IMR-90 (cell line): ENCODE results near the gene ZSCAN12. TPM values are rescaled to one million over a fixed set of nuclear protein-coding genes. Genes with fewer than 3 reads are reported as not detected.

ENCODE experiments used
- ATAC-seq: fragments of 200-7000 bp; cut with Tn5 transposase; 2 replicates; pipeline ENCODE4 v1.9.1; 2020; ENCODE audit warnings: low read depth, mild to moderate bottlenecking, moderate library complexity
- BruUV-seq: library from RNA; stranded (reverse); fragments of 400-500 nt; replicated peaks from 2 replicates; lab custom pipeline; 2021; lab: Mats Ljungman, UMichigan
- CTCF ChIA-PET: fragments of 300-600 bp; formaldehyde crosslinking; extraction: SDS; loops from one replicate; lab custom pipeline; 2021; ENCODE audit warnings: antibody characterized with exemption; lab: Yijun Ruan, JAX
- POLR2A ChIA-PET: fragments of 300-600 bp; sonication (Branson Sonifier 250); formaldehyde crosslinking; loops from one replicate; lab custom pipeline; 2022; ENCODE audit warnings: antibody characterized with exemption; ENCODE audit not compliant: unreplicated experiment; lab: Charles Lee
- DNase-seq: peaks from one replicate; pipeline ENCODE4 v3.0.0; 2013
- H2AFZ ChIP-seq: replicated peaks from 2 replicates; pipeline ENCODE3; 2013; ENCODE audit warnings: low read length, mild to moderate bottlenecking; ENCODE audit not compliant: poor library complexity
- H2AK5ac ChIP-seq: 2 replicates; pipeline ENCODE4 v1.6.1; 2013; ENCODE audit warnings: low read depth, low read length, inconsistent platforms
- H2AK9ac ChIP-seq: replicated peaks from 2 replicates; pipeline ENCODE3; 2013; ENCODE audit warnings: mild to moderate bottlenecking, low read depth, low read length, moderate library complexity; ENCODE audit not compliant: poor library complexity
- H2BK120ac ChIP-seq: 2 replicates; pipeline ENCODE4 v1.6.1; 2013; ENCODE audit warnings: low read depth, low read length, inconsistent platforms
- H2BK15ac ChIP-seq: 3 replicates; pipeline ENCODE4 v1.6.1; 2013; ENCODE audit warnings: low read depth, low read length, inconsistent platforms
- H2BK20ac ChIP-seq: 2 replicates; pipeline ENCODE4 v1.6.1; 2013; ENCODE audit warnings: low read depth, mild to moderate bottlenecking, inconsistent platforms, low read length, moderate library complexity
- H2BK5ac ChIP-seq: 2 replicates; pipeline ENCODE4 v1.6.1; 2013; ENCODE audit warnings: mild to moderate bottlenecking, low read depth, low read length, inconsistent platforms; ENCODE audit not compliant: poor library complexity, severe bottlenecking
- H3K14ac ChIP-seq: replicated peaks from 2 replicates; pipeline ENCODE4 v1.6.1; 2013; ENCODE audit warnings: low read depth, low read length, inconsistent platforms
- H3K18ac ChIP-seq: 2 replicates; pipeline ENCODE4 v1.6.1; 2013; ENCODE audit warnings: low read depth, low read length, control low read depth
- H3K23ac ChIP-seq: 2 replicates; pipeline ENCODE4 v1.6.1; 2013; ENCODE audit warnings: low read depth, low read length, inconsistent platforms
- H3K27ac ChIP-seq: 2 replicates; pipeline ENCODE4 v1.5.1; 2013; ENCODE audit warnings: mild to moderate bottlenecking, control low read depth, low read length; ENCODE audit not compliant: insufficient read depth
- H3K27me3 ChIP-seq: 2 replicates; pipeline ENCODE4 v1.6.1; 2013; ENCODE audit warnings: low read length; ENCODE audit not compliant: control insufficient read depth, insufficient read depth
- H3K36me3 ChIP-seq: 2 replicates; pipeline ENCODE4 v1.6.1; 2013; ENCODE audit warnings: low read length, mixed read lengths; ENCODE audit not compliant: control insufficient read depth, insufficient read depth
- H3K4ac ChIP-seq: 2 replicates; pipeline ENCODE4 v1.6.1; 2013; ENCODE audit warnings: low read depth, low read length, inconsistent platforms
- H3K4me1 ChIP-seq: 2 replicates; pipeline ENCODE4 v1.6.1; 2013; ENCODE audit warnings: low read length, mixed read lengths; ENCODE audit not compliant: control insufficient read depth, insufficient read depth
- H3K4me2 ChIP-seq: 2 replicates; pipeline ENCODE4 v1.6.1; 2013; ENCODE audit warnings: low read depth, mild to moderate bottlenecking, control low read depth, low read length, moderate library complexity
- H3K4me3 ChIP-seq: 2 replicates; pipeline ENCODE4 v1.5.1; 2013; ENCODE audit warnings: low read depth, mild to moderate bottlenecking, control low read depth, low read length, moderate library complexity; ENCODE audit not compliant: insufficient read depth
- H3K56ac ChIP-seq: 2 replicates; pipeline ENCODE4 v1.6.1; 2013; ENCODE audit warnings: low read length, inconsistent platforms; ENCODE audit not compliant: insufficient read depth; ENCODE audit errors: extremely low read depth
- H3K79me1 ChIP-seq, 2 experiments: 2 replicates each; pipeline ENCODE4 v1.6.1; 2013; ENCODE audit warnings: low read length in 2 of 2, inconsistent platforms in 1 of 2, low read depth in 1 of 2
- H3K9ac ChIP-seq: 2 replicates; pipeline ENCODE4 v1.6.1; 2013; ENCODE audit warnings: low read depth, low read length, control low read depth
- H3K9me1 ChIP-seq: 2 replicates; pipeline ENCODE4 v1.6.1; 2013; ENCODE audit warnings: low read length, inconsistent platforms; ENCODE audit not compliant: insufficient read depth
- H3K9me3 ChIP-seq: 2 replicates; pipeline ENCODE4 v1.6.1; 2013; ENCODE audit warnings: low read length; ENCODE audit not compliant: control insufficient read depth, insufficient read depth
- H4K20me1 ChIP-seq: 2 replicates; pipeline ENCODE4 v1.6.1; 2013; ENCODE audit warnings: low read length, inconsistent platforms; ENCODE audit not compliant: insufficient read depth
- H4K5ac ChIP-seq: 2 replicates; pipeline ENCODE4 v1.6.1; 2013; ENCODE audit warnings: mild to moderate bottlenecking, low read depth, low read length, control low read depth
- H4K8ac ChIP-seq, 2 experiments: 2 replicates each; pipeline ENCODE4 v1.6.1; 2013; ENCODE audit warnings: low read depth in 2 of 2, low read length in 2 of 2, control low read depth in 1 of 2, inconsistent platforms in 1 of 2
- H4K91ac ChIP-seq: 2 replicates; pipeline ENCODE4 v1.6.1; 2013; ENCODE audit warnings: low read depth, low read length, inconsistent platforms; ENCODE audit not compliant: insufficient read depth
- BHLHE40 ChIP-seq: fragments of 150-350 bp; IDR thresholded peaks from 2 replicates; pipeline ENCODE4 v1.6.1; 2016; ENCODE audit warnings: mild to moderate bottlenecking, low read depth, low read length
- CEBPB ChIP-seq: IDR thresholded peaks from 2 replicates; pipeline ENCODE4 v1.6.1; 2012; ENCODE audit warnings: low read depth, low read length, improper control_type of control experiment
- CHD1 ChIP-seq: IDR thresholded peaks from 2 replicates; pipeline ENCODE4 v1.6.1; 2012; ENCODE audit warnings: low read depth, low read length, improper control_type of control experiment
- FOS ChIP-seq: fragments of 150-350 bp; IDR thresholded peaks from 2 replicates; pipeline ENCODE4 v1.6.1; 2016; ENCODE audit warnings: low read depth, low read length
- MAFK ChIP-seq: IDR thresholded peaks from 2 replicates; pipeline ENCODE4 v1.6.1; 2012; ENCODE audit warnings: low read depth, low read length, improper control_type of control experiment
- MAZ ChIP-seq: IDR thresholded peaks from 2 replicates; pipeline ENCODE4 v1.6.1; 2012; ENCODE audit warnings: low read depth, mild to moderate bottlenecking, low read length, improper control_type of control experiment, moderate library complexity, borderline replicate concordance
- MXI1 ChIP-seq: IDR thresholded peaks from 2 replicates; pipeline ENCODE4 v1.6.1; 2012; ENCODE audit warnings: low read depth, mild to moderate bottlenecking, low read length, moderate library complexity, borderline replicate concordance
- NFE2L2 ChIP-seq: fragments of 150-350 bp; IDR thresholded peaks from 2 replicates; pipeline ENCODE4 v1.6.1; 2016; ENCODE audit warnings: low read depth, mild to moderate bottlenecking, low read length
- RAD21 ChIP-seq: IDR thresholded peaks from 2 replicates; pipeline ENCODE4 v1.6.1; 2012; ENCODE audit warnings: low read length, improper control_type of control experiment
- RCOR1 ChIP-seq: IDR thresholded peaks from 2 replicates; pipeline ENCODE4 v1.6.1; 2012; ENCODE audit warnings: mild to moderate bottlenecking, low read length, improper control_type of control experiment; ENCODE audit not compliant: insufficient replicate concordance
- RFX5 ChIP-seq: IDR thresholded peaks from 2 replicates; pipeline ENCODE4 v1.8.0; 2012; ENCODE audit warnings: low read depth, mild to moderate bottlenecking, low read length, moderate library complexity
- SMC3 ChIP-seq: fragments of 150-350 bp; IDR thresholded peaks from 2 replicates; pipeline ENCODE4 v1.6.1; 2016; ENCODE audit warnings: low read depth, mild to moderate bottlenecking, antibody characterized with exemption, low read length, moderate library complexity
- WGBS, 2 experiments: methylation state at CpG; one replicate each; pipeline versions ENCODE4 v1.1.5 to v1.1.7; 2013; ENCODE audit warnings: missing lambda C conversion rate in 2 of 2; ENCODE audit not compliant: insufficient read length in 1 of 2; ENCODE audit errors: extremely low coverage in 2 of 2; 5-methylcytosine and 5-hydroxymethylcytosine counted together
- dilution Hi-C: fragments of 300-500 bp; cut with HindIII; formaldehyde crosslinking; loops from one replicate; pipeline ENCODE4 v1.14.3; 2018; ENCODE audit warnings: low sequenced_read_pairs; ENCODE audit not compliant: unreplicated experiment
- in situ Hi-C: fragments of 300-500 bp; cut with MboI; formaldehyde crosslinking; loops from 3 replicates; pipeline ENCODE4 v1.14.3; 2019; ENCODE audit warnings: low sequenced_read_pairs, inconsistent platforms, mixed read lengths
- intact Hi-C: fragments of 100-400 bp; cut with micrococcal nuclease; formaldehyde crosslinking; loops from 2 replicates; pipeline ENCODE4 v1.10.0; 2022
- polyA plus RNA-seq, 3 experiments: library from polyadenylated mRNA; depleted of rRNA; stranded (reverse); fragments of >200 nt; gene quantifications; 2 replicates each; pipeline ENCODE4 v1.2.3, GENCODE V29; 2012; ENCODE audit warnings: low replicate concordance in 1 of 3
- total RNA-seq: library from RNA; depleted of rRNA; stranded (reverse); fragments of >200 nt; gene quantifications from 2 replicates; pipeline ENCODE4 v1.2.3, GENCODE V29; 2012
- TF ChIP-seq, protein P1 (sequence below): fragments of 150-350 bp; IDR thresholded peaks from 2 replicates; pipeline ENCODE4 v1.6.1; 2017; ENCODE audit warnings: mild to moderate bottlenecking, antibody characterized with exemption, low read length, low read depth
- TF ChIP-seq, protein P2 (sequence below): conservative IDR thresholded peaks from 2 replicates; pipeline ENCODE4 v1.5.1; 2012; ENCODE audit warnings: mild to moderate bottlenecking, low read depth, low read length, improper control_type of control experiment
- TF ChIP-seq, protein P3 (sequence below): fragments of 150-350 bp; IDR thresholded peaks from 2 replicates; pipeline ENCODE4 v1.6.1; 2016; ENCODE audit warnings: low read depth, mild to moderate bottlenecking, low read length, moderate library complexity, borderline replicate concordance

ZSCAN12 gene
- total and polyA plus RNA-seq, 2 of the 4 experiments (the other 2 are of a cell fraction) = 2.0 to 6.5 TPM

DNA sequence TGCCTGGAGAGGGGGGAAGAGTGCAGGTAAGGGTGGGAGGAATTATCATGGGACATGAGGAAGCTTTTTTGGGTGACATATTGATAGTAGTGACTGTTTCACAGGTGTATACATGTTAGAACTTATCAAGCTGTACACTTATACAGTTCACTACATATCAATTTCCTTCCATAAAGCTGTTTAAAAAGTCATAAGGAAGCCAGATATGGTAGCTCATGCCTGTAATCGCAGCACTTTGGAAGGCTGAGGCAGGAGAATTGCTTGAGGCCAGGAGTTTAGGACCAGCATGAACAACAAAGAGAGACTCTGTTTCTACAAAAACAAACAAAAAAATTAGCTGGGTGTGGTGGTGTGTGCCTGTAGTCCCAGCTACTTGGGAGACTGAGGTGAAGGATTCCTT, 21.7 kb downstream of the ZSCAN12 start:
- POLR2A ChIA-PET = no interaction called here
- no peak overlapping the region for H3K14ac ChIP-seq
- DNase-seq (no peak), ATAC-seq (no peak)
- no peak overlapping the region for H4K8ac ChIP-seq
- CTCF ChIA-PET = interaction anchor here (1.8 kb wide), 1 partner anchor 22 kb away, joined by 4 read pairs; no protein-coding TSS in a partner anchor
- H3K4ac ChIP-seq = no peak overlapping the region
- H3K56ac ChIP-seq = no peak overlapping the region
- no peak overlapping the region for H2BK15ac ChIP-seq
- H3K9me3 ChIP-seq = no peaks in the 10 kb centered on the region
- intact Hi-C loops = no loop called here
- H3K27ac ChIP-seq = no peak overlapping the region
- H4K91ac ChIP-seq = no peak overlapping the region
- no peaks in the 10 kb centered on the region for H3K27me3 ChIP-seq
- no peaks in the 10 kb centered on the region for H3K9me1 ChIP-seq
- H3K36me3 ChIP-seq = peaks cover 8% of the 10 kb centered on the region
- no peaks in the 10 kb centered on the region for H4K20me1 ChIP-seq
- no peak overlapping the region for H2AFZ ChIP-seq
- H3K79me1 ChIP-seq = peaks cover 14 to 20% of the 10 kb centered on the region in 2 experiments
- H3K4me2 ChIP-seq = no peak overlapping the region
- no peak overlapping the region for H3K9ac ChIP-seq
- H2AK5ac ChIP-seq = no peak overlapping the region
- no peak overlapping the region for H3K4me3 ChIP-seq
- dilution Hi-C loops = no loop called here
- H2BK120ac ChIP-seq = no peak overlapping the region
- BruUV-seq = no TSS peak
- H2BK5ac ChIP-seq = no peak overlapping the region
- H2AK9ac ChIP-seq = no peak overlapping the region
- WGBS, 2 experiments = no CpG with 5 or more reads among the region's 1 CpG
- TF ChIP-seq NFE2L2 (no peak), SMC3 (no peak), MAFK (no peak), FOS (no peak), RCOR1 (no peak), RFX5 (no peak), MXI1 (no peak), RAD21 (no peak), CHD1 (no peak), MAZ (no peak), CEBPB (no peak), BHLHE40 (no peak)
- TF ChIP-seq, protein P1, sequence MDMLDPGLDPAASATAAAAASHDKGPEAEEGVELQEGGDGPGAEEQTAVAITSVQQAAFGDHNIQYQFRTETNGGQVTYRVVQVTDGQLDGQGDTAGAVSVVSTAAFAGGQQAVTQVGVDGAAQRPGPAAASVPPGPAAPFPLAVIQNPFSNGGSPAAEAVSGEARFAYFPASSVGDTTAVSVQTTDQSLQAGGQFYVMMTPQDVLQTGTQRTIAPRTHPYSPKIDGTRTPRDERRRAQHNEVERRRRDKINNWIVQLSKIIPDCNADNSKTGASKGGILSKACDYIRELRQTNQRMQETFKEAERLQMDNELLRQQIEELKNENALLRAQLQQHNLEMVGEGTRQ = no peak
- TF ChIP-seq, protein P2, sequence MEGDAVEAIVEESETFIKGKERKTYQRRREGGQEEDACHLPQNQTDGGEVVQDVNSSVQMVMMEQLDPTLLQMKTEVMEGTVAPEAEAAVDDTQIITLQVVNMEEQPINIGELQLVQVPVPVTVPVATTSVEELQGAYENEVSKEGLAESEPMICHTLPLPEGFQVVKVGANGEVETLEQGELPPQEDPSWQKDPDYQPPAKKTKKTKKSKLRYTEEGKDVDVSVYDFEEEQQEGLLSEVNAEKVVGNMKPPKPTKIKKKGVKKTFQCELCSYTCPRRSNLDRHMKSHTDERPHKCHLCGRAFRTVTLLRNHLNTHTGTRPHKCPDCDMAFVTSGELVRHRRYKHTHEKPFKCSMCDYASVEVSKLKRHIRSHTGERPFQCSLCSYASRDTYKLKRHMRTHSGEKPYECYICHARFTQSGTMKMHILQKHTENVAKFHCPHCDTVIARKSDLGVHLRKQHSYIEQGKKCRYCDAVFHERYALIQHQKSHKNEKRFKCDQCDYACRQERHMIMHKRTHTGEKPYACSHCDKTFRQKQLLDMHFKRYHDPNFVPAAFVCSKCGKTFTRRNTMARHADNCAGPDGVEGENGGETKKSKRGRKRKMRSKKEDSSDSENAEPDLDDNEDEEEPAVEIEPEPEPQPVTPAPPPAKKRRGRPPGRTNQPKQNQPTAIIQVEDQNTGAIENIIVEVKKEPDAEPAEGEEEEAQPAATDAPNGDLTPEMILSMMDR = no peak
- TF ChIP-seq, protein P3, sequence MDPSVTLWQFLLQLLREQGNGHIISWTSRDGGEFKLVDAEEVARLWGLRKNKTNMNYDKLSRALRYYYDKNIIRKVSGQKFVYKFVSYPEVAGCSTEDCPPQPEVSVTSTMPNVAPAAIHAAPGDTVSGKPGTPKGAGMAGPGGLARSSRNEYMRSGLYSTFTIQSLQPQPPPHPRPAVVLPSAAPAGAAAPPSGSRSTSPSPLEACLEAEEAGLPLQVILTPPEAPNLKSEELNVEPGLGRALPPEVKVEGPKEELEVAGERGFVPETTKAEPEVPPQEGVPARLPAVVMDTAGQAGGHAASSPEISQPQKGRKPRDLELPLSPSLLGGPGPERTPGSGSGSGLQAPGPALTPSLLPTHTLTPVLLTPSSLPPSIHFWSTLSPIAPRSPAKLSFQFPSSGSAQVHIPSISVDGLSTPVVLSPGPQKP = no peak
- H4K5ac ChIP-seq = no peak overlapping the region
- in situ Hi-C loops = no loop called here
- no peak overlapping the region for H3K23ac ChIP-seq
- H3K4me1 ChIP-seq = no peaks in the 10 kb centered on the region
- H3K18ac ChIP-seq = no peak overlapping the region
- no peak overlapping the region for H2BK20ac ChIP-seq
